ENCODE data around the gene NFKB1. TPM values are rescaled to one million over a fixed set of nuclear protein-coding genes. Genes with fewer than 3 reads are reported as not detected.

NFKB1 gene
- total RNA-seq, 1 experiment from 2014 or later = 70.9 TPM

GRCh38 chr4:102586002-102586643 lies 85.0 kb downstream of the NFKB1 start:
- BruUV-seq (replicated peaks) = no TSS peak
- no peak overlapping the region for H3K4me3 Mint-ChIP-seq (ENCODE audit: unreplicated experiment)
- intact Hi-C loops (cut with micrococcal nuclease) = no loop called here
- peaks cover 7% of the 10 kb centered on the region for H3K4me1 Mint-ChIP-seq (ENCODE audit: insufficient read depth, unreplicated experiment)
- H3K27me3 Mint-ChIP-seq (ENCODE audit: insufficient read depth, unreplicated experiment) = no peaks in the 10 kb centered on the region
- CTCF ChIA-PET = interaction anchor here (0.6 kb wide), 3 partner anchors 20 to 219 kb away, joined by 3 to 4 read pairs (median 3); no protein-coding TSS in a partner anchor
- POLR2A ChIA-PET = no interaction called here
- H3K36me3 Mint-ChIP-seq (ENCODE audit: insufficient read depth, unreplicated experiment) = peaks cover 90% of the 10 kb centered on the region
- no peak for DNase-seq (ENCODE audit: unreplicated experiment)
- H3K27ac Mint-ChIP-seq (ENCODE audit: low read depth, unreplicated experiment) = no peak overlapping the region
- peaks cover 7% of the 10 kb centered on the region for H3K9me3 Mint-ChIP-seq (ENCODE audit: unreplicated experiment)
- no peak for TF ChIP-seq CTCF (IDR thresholded peaks at IDR 0.05; ENCODE audit: unreplicated experiment)

GRCh38 chr4:102586644-102587021 lies 85.5 kb downstream of the NFKB1 start:
- no TSS peak for BruUV-seq (replicated peaks)

GRCh38 chr4:102589743-102590142 lies 88.6 kb downstream of the NFKB1 start:
- peaks cover 85% of the 10 kb centered on the region for H3K36me3 Mint-ChIP-seq (ENCODE audit: insufficient read depth, unreplicated experiment)
- intact Hi-C loops (cut with micrococcal nuclease) = no loop called here
- peaks cover 13% of the 10 kb centered on the region for H3K4me1 Mint-ChIP-seq (ENCODE audit: insufficient read depth, unreplicated experiment)
- H3K27ac Mint-ChIP-seq (ENCODE audit: low read depth, unreplicated experiment) = no peak overlapping the region
- DNase-seq (ENCODE audit: unreplicated experiment) = no peak
- ChIA-PET CTCF (interaction anchor here (0.7 kb wide), 1 partner anchor 194 kb away, joined by 5 read pairs; no protein-coding TSS in a partner anchor), POLR2A (no interaction called here)
- peaks cover 7% of the 10 kb centered on the region for H3K9me3 Mint-ChIP-seq (ENCODE audit: unreplicated experiment)
- TF ChIP-seq CTCF (IDR thresholded peaks at IDR 0.05; ENCODE audit: unreplicated experiment) = no peak
- no peaks in the 10 kb centered on the region for H3K27me3 Mint-ChIP-seq (ENCODE audit: insufficient read depth, unreplicated experiment)
- no peak overlapping the region for H3K4me3 Mint-ChIP-seq (ENCODE audit: unreplicated experiment)
- BruUV-seq (replicated peaks) = no TSS peak

More at GRCh38 chr4:102586644-102587021, 85.5 kb downstream of the NFKB1 start:
- intact Hi-C loops (cut with micrococcal nuclease) = no loop called here
- Mint-ChIP-seq H3K27ac (ENCODE audit: low read depth, unreplicated experiment) (no peak overlapping the region), H3K27me3 (ENCODE audit: insufficient read depth, unreplicated experiment) (no peaks in the 10 kb centered on the region), H3K4me3 (ENCODE audit: unreplicated experiment) (no peak overlapping the region), H3K4me1 (ENCODE audit: insufficient read depth, unreplicated experiment) (peaks cover 7% of the 10 kb centered on the region), H3K9me3 (ENCODE audit: unreplicated experiment) (peaks cover 7% of the 10 kb centered on the region), H3K36me3 (ENCODE audit: insufficient read depth, unreplicated experiment) (peaks cover 91% of the 10 kb centered on the region)
- ChIA-PET CTCF (interaction anchor here (0.6 kb wide), 2 partner anchors 21 to 218 kb away, joined by 3 to 4 read pairs; no protein-coding TSS in a partner anchor), POLR2A (no interaction called here)
- no peak for DNase-seq (ENCODE audit: unreplicated experiment)
- no peak for TF ChIP-seq CTCF (IDR thresholded peaks at IDR 0.05; ENCODE audit: unreplicated experiment)

GRCh38 chr4:102592256-102592655 lies 91.1 kb downstream of the NFKB1 start:
- Mint-ChIP-seq H3K4me1 (ENCODE audit: insufficient read depth, unreplicated experiment) (peaks cover 6% of the 10 kb centered on the region), H3K9me3 (ENCODE audit: unreplicated experiment) (peaks cover 7% of the 10 kb centered on the region), H3K4me3 (ENCODE audit: unreplicated experiment) (no peak overlapping the region), H3K27me3 (ENCODE audit: insufficient read depth, unreplicated experiment) (no peaks in the 10 kb centered on the region), H3K36me3 (ENCODE audit: insufficient read depth, unreplicated experiment) (peaks cover 85% of the 10 kb centered on the region), H3K27ac (ENCODE audit: low read depth, unreplicated experiment) (no peak overlapping the region)
- TF ChIP-seq CTCF (IDR thresholded peaks at IDR 0.05; ENCODE audit: unreplicated experiment) = no peak
- POLR2A ChIA-PET = no interaction called here
- intact Hi-C loops (cut with micrococcal nuclease) = no loop called here
- DNase-seq (ENCODE audit: unreplicated experiment) = no peak
- CTCF ChIA-PET = no interaction called here
- BruUV-seq (replicated peaks) = no TSS peak
